HEK293 (cell line): ENCODE results near the gene AAK1.

Source experiments
- CTCF ChIA-PET: fragments of 350-600 bp; formaldehyde crosslinking; extraction: SDS; loops from one replicate; lab custom pipeline; 2021; ENCODE audit warnings: antibody characterized with exemption; lab: Yijun Ruan, JAX
- POLR2A ChIA-PET: fragments of 300-600 bp; formaldehyde crosslinking; extraction: SDS; loops from one replicate; lab custom pipeline; 2020; ENCODE audit warnings: antibody characterized with exemption, inconsistent platforms; lab: Yijun Ruan, JAX
- H3K27ac ChIP-seq: fragments of 200-500 bp; sonication (Bioruptor generic); 2 replicates; pipeline ENCODE4 v1.5.1; 2014; ENCODE audit warnings: low read depth, low read length, control low read depth, inconsistent platforms; ENCODE audit errors: extremely low read depth
- H3K36me3 ChIP-seq, 2 experiments: fragments of 200-500 bp in 1 of 2; sonication (Bioruptor generic) in 1 of 2; 1 replicate in 1 of 2; 2 replicates in 1 of 2; pipeline ENCODE4 v1.5.1; 2014 to 2017; ENCODE audit warnings: inconsistent platforms in 2 of 2, low read length in 2 of 2; ENCODE audit not compliant: control insufficient read depth in 2 of 2, insufficient read depth in 1 of 2
- H3K4me1 ChIP-seq: fragments of 200-500 bp; sonication (Bioruptor generic); 2 replicates; pipeline ENCODE4 v1.5.1; 2014; ENCODE audit warnings: mild to moderate bottlenecking, low read length, inconsistent platforms; ENCODE audit not compliant: control insufficient read depth, insufficient read depth
- H3K4me3 ChIP-seq: 2 replicates; pipeline ENCODE4 v1.5.1; 2011; ENCODE audit warnings: low read depth, mild to moderate bottlenecking, control low read depth, low read length, moderate library complexity
- H3K9me3 ChIP-seq: fragments of 200-500 bp; sonication (Bioruptor generic); 2 replicates; pipeline ENCODE4 v1.5.1; 2014; ENCODE audit warnings: low read depth, low read length, inconsistent platforms; ENCODE audit not compliant: control insufficient read depth, insufficient read depth
- HOXD13 ChIP-seq: sonication (generic); formaldehyde crosslinking; IDR thresholded peaks from 2 replicates; pipeline ENCODE4 v1.8.0; 2022; ENCODE audit warnings: missing genetic modification reagents, borderline replicate concordance
- REST ChIP-seq: fragments of 450-650 bp; formaldehyde crosslinking; IDR thresholded peaks from 2 replicates; pipeline ENCODE4 v1.5.1; 2016; ENCODE audit warnings: missing biosample characterization, missing genetic modification characterization
- ZBTB21 ChIP-seq: fragments of 450-650 bp; formaldehyde crosslinking; IDR thresholded peaks from 2 replicates; pipeline ENCODE4 v1.5.1; 2017; ENCODE audit warnings: missing biosample characterization, missing genetic modification characterization
- ZFHX2 ChIP-seq: fragments of 450-650 bp; formaldehyde crosslinking; conservative IDR thresholded peaks from 2 replicates; pipeline ENCODE4 v1.5.1; 2016; ENCODE audit warnings: missing biosample characterization, missing genetic modification characterization
- ZNF23 ChIP-seq: fragments of 450-650 bp; formaldehyde crosslinking; IDR thresholded peaks from 2 replicates; pipeline ENCODE4 v1.5.1; 2016; ENCODE audit warnings: missing biosample characterization, missing genetic modification characterization, borderline replicate concordance
- ZNF324 ChIP-seq: fragments of 450-650 bp; formaldehyde crosslinking; IDR thresholded peaks from 2 replicates; pipeline ENCODE4 v1.5.1; 2016; ENCODE audit warnings: missing biosample characterization, missing genetic modification characterization
- ZNF600 ChIP-seq: fragments of 450-650 bp; formaldehyde crosslinking; IDR thresholded peaks from 2 replicates; pipeline ENCODE4 v1.5.1; 2016; ENCODE audit warnings: missing biosample characterization, missing genetic modification characterization
- ZNF768 ChIP-seq: fragments of 450-650 bp; formaldehyde crosslinking; IDR thresholded peaks from 2 replicates; pipeline ENCODE4 v1.5.1; 2018; ENCODE audit warnings: missing biosample characterization, mild to moderate bottlenecking, missing genetic modification characterization
- ZNF785 ChIP-seq: fragments of 450-650 bp; formaldehyde crosslinking; IDR thresholded peaks from 2 replicates; pipeline ENCODE4 v1.5.1; 2016; ENCODE audit warnings: missing biosample characterization, missing genetic modification characterization
- TF ChIP-seq, protein P1 (sequence below): fragments of 450-650 bp; formaldehyde crosslinking; conservative IDR thresholded peaks from 2 replicates; pipeline ENCODE4 v1.5.1; 2016; ENCODE audit warnings: low read depth, missing biosample characterization, missing genetic modification characterization
- TF ChIP-seq, protein P2 (sequence below): fragments of 450-650 bp; formaldehyde crosslinking; IDR thresholded peaks from 2 replicates; pipeline ENCODE4 v1.5.1; 2016; ENCODE audit warnings: missing biosample characterization, missing genetic modification characterization
- TF ChIP-seq, protein P3 (sequence below): fragments of 450-650 bp; formaldehyde crosslinking; IDR thresholded peaks from 2 replicates; pipeline ENCODE4 v1.5.1; 2017; ENCODE audit warnings: missing biosample characterization, missing genetic modification characterization

Gene AAK1

DNA sequence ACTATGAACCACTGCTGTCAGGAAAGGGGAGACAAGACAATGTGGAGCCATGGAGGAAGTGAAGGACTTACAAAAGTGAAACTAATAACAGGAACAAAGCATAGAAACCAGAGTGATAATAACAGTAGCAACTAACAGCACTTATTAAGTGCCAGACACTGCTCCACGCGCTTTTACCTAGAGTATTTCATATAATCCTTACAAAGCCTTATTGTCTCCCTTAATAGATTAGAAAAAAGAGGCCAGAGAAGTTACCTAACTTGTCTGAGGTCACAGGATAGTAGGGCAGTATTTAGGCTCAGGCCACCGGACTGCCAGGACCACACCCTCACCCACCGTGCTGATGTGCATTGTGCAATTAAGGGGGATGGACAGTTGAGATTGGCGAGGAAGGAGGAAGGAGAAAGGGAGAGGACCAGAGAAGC, 107.7 kb downstream of the AAK1 start:
- Histone ChIP-seq H3K9me3 (no peaks in the 10 kb centered on the region), H3K4me3 (no peak overlapping the region), H3K36me3 (peaks cover 0 to 32% of the 10 kb centered on the region in 2 experiments; a peak in 2 of 3 replicates), H3K27ac (no peak overlapping the region), H3K4me1 (no peaks in the 10 kb centered on the region)
- ChIA-PET POLR2A (no interaction called here), CTCF (no interaction called here)
- TF ChIP-seq ZNF785 (tag by site-specific recombination) (no peak), HOXD13 (CRISPR knock-in tag) (no peak), ZNF600 (no peak), ZFHX2 (tag by site-specific recombination) (no peak), ZNF768 (tag by site-specific recombination) (no peak), ZNF324 (tag by site-specific recombination) (no peak), ZNF23 (tag by site-specific recombination) (no peak)
- TF ChIP-seq, protein P1, sequence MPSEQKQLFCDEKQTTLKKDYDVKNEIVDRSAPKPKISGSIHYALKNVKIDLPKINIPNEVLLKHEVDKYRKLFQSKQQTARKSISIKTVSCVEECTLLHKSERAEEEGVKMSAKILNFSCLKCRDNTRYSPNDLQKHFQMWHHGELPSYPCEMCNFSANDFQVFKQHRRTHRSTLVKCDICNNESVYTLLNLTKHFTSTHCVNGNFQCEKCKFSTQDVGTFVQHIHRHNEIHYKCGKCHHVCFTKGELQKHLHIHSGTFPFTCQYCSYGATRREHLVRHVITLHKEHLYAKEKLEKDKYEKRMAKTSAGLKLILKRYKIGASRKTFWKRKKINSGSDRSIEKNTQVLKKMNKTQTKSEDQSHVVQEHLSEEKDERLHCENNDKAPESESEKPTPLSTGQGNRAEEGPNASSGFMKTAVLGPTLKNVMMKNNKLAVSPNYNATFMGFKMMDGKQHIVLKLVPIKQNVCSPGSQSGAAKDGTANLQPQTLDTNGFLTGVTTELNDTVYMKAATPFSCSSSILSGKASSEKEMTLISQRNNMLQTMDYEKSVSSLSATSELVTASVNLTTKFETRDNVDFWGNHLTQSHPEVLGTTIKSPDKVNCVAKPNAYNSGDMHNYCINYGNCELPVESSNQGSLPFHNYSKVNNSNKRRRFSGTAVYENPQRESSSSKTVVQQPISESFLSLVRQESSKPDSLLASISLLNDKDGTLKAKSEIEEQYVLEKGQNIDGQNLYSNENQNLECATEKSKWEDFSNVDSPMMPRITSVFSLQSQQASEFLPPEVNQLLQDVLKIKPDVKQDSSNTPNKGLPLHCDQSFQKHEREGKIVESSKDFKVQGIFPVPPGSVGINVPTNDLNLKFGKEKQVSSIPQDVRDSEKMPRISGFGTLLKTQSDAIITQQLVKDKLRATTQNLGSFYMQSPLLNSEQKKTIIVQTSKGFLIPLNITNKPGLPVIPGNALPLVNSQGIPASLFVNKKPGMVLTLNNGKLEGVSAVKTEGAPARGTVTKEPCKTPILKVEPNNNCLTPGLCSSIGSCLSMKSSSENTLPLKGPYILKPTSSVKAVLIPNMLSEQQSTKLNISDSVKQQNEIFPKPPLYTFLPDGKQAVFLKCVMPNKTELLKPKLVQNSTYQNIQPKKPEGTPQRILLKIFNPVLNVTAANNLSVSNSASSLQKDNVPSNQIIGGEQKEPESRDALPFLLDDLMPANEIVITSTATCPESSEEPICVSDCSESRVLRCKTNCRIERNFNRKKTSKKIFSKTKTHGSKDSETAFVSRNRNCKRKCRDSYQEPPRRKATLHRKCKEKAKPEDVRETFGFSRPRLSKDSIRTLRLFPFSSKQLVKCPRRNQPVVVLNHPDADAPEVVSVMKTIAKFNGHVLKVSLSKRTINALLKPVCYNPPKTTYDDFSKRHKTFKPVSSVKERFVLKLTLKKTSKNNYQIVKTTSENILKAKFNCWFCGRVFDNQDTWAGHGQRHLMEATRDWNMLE (tag by site-specific recombination): no peak
- TF ChIP-seq, protein P2, sequence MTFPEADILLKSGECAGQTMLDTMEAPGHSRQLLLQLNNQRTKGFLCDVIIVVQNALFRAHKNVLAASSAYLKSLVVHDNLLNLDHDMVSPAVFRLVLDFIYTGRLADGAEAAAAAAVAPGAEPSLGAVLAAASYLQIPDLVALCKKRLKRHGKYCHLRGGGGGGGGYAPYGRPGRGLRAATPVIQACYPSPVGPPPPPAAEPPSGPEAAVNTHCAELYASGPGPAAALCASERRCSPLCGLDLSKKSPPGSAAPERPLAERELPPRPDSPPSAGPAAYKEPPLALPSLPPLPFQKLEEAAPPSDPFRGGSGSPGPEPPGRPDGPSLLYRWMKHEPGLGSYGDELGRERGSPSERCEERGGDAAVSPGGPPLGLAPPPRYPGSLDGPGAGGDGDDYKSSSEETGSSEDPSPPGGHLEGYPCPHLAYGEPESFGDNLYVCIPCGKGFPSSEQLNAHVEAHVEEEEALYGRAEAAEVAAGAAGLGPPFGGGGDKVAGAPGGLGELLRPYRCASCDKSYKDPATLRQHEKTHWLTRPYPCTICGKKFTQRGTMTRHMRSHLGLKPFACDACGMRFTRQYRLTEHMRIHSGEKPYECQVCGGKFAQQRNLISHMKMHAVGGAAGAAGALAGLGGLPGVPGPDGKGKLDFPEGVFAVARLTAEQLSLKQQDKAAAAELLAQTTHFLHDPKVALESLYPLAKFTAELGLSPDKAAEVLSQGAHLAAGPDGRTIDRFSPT (tag by site-specific recombination): no peak
- TF ChIP-seq, protein P3, sequence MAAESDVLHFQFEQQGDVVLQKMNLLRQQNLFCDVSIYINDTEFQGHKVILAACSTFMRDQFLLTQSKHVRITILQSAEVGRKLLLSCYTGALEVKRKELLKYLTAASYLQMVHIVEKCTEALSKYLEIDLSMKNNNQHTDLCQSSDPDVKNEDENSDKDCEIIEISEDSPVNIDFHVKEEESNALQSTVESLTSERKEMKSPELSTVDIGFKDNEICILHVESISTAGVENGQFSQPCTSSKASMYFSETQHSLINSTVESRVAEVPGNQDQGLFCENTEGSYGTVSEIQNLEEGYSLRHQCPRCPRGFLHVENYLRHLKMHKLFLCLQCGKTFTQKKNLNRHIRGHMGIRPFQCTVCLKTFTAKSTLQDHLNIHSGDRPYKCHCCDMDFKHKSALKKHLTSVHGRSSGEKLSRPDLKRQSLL (tag by site-specific recombination): no peak

DNA sequence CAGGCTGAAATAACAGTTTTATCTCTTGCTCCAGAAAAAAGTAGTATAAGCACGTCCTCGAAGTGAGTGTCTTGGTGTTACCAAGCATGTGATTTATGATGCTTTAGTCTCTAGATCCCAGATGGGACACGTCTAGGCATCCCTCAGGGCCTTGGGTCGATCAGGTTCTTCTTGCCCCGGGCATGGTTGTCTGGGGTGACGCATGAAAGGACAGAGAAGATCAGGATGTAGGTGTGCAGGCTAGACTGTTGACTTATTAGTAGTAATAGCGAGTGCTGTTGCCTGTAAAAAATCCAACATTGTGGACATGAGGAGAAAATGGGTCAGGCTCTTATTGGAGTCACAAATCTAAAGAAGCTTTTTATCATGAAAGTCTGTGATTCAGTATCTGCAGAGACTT, 112.4 kb downstream of the AAK1 start:
- Histone ChIP-seq H3K36me3 (peaks cover 3 to 48% of the 10 kb centered on the region in 2 experiments; a peak in 2 of 3 replicates), H3K4me1 (no peaks in the 10 kb centered on the region), H3K4me3 (no peak overlapping the region), H3K9me3 (no peaks in the 10 kb centered on the region), H3K27ac (no peak overlapping the region)
- CTCF ChIA-PET: no interaction called here
- TF ChIP-seq ZBTB21 (tag by site-specific recombination): no peak
- TF ChIP-seq REST: no peak
- POLR2A ChIA-PET: no interaction called here
